Heart left ventricle (tissue), 16 donors: ENCODE data around the gene GNAI2. TPM values are rescaled to one million over a fixed set of nuclear protein-coding genes. Genes with fewer than 3 reads are reported as not detected.
A peak's percentile ranks its signal among the peaks of the same experiment; 100 is the strongest.
"Not testable (repeated sequence)": the region's sequence is repeated elsewhere in the genome, so short reads cannot be mapped to it uniquely, and the experiment has no call there.

Source experiments
- ATAC-seq, 4 donors: fragments of 200-7000 bp; cut with Tn5 transposase; one replicate each; pipeline ENCODE4 v1.9.1; 2020 to 2022; ENCODE audit warnings: moderate library complexity in 4 of 4, mild to moderate bottlenecking in 3 of 4, moderate number of reproducible peaks in 1 of 4
- DNase-seq, 5 donors: peaks; one replicate each; pipeline ENCODE4 v3.0.0-alpha.2; 2020
- H3K27ac ChIP-seq, 12 donors: fragments of 200-600 bp; sonication (generic) in 4 of 12; one replicate each; pipeline versions ENCODE4 v1.5.0 to v1.8.0; 2016 to 2022; ENCODE audit warnings: mild to moderate bottlenecking in 2 of 12
- H3K27me3 ChIP-seq, 9 donors: fragments of 200-600 bp; sonication (generic) in 2 of 9; one replicate each; pipeline versions ENCODE4 v1.5.1 to v1.8.0; 2016 to 2022; ENCODE audit warnings: mild to moderate bottlenecking in 3 of 9
- H3K36me3 ChIP-seq, 9 donors: fragments of 200-600 bp; sonication (generic) in 2 of 9; one replicate each; pipeline versions ENCODE4 v1.5.0 to v1.8.0; 2018 to 2022; ENCODE audit warnings: mild to moderate bottlenecking in 2 of 9
- H3K4me1 ChIP-seq, 12 donors: fragments of 200-600 bp; sonication (generic) in 4 of 12; one replicate each; pipeline versions ENCODE4 v1.5.0 to v1.8.0; 2016 to 2022; ENCODE audit warnings: mild to moderate bottlenecking in 3 of 12
- H3K4me3 ChIP-seq, 12 donors: fragments of 200-600 bp; sonication (generic) in 4 of 12; one replicate each; pipeline versions ENCODE4 v1.5.0 to v1.8.0; 2017 to 2022; ENCODE audit warnings: mild to moderate bottlenecking in 9 of 12, moderate library complexity in 4 of 12
- H3K9me3 ChIP-seq, 12 donors: fragments of 200-600 bp; sonication (generic) in 4 of 12; one replicate each; pipeline versions ENCODE4 v1.5.0 to v1.8.0; 2016 to 2022; ENCODE audit warnings: mild to moderate bottlenecking in 1 of 12
- POLR2A ChIP-seq, 2 donors: fragments of 450-650 bp; IDR thresholded peaks; one replicate each; pipeline ENCODE4 v1.6.1; 2017; ENCODE audit warnings: antibody characterized with exemption in 2 of 2, mild to moderate bottlenecking in 2 of 2, moderate library complexity in 2 of 2
- WGBS, 4 donors: extraction: QIAGEN DNeasy Blood & Tissue Kit in 2 of 4; methylation state at CpG; one replicate each; pipeline versions ENCODE4 v1.1.5 to v1.1.7; 2013 to 2018; 5-methylcytosine and 5-hydroxymethylcytosine counted together
- intact Hi-C, 10 donors: fragments of 100-400 bp; cut with DNase I; formaldehyde crosslinking; loops; one replicate each; pipeline versions ENCODE4 v1.11.1 to v1.14.2; 2022
- polyA plus RNA-seq, 2 donors: library from polyadenylated mRNA; stranded (reverse); fragments of 200-250 nt; gene quantifications; one replicate each; pipeline ENCODE4 v1.2.3, GENCODE V29; 2013
- total RNA-seq, 9 donors: library from RNA; depleted of rRNA in 2 of 9; stranded (reverse); fragments of >200 nt in 2 of 9; fragmentation: NEBNext Ultra II Directional in 3 of 9; extraction: Animal tissue kit (Norgen Biotek cat#: 25700) in 3 of 9; gene quantifications; one replicate each; pipeline versions ENCODE4 v1.1.0 to v1.2.4, GENCODE V29; 2016 to 2023
- TF ChIP-seq, protein P1 (sequence below), 12 donors: fragments of 200-600 bp; sonication (generic) in 4 of 12; IDR thresholded peaks; one replicate each; pipeline versions ENCODE4 v1.5.0 to v1.8.0; 2018 to 2022; ENCODE audit warnings: antibody characterized with exemption in 12 of 12, mild to moderate bottlenecking in 5 of 12
- donor health status: ischemic (EF 13 %, LVEDD 7.1; RV severe dilation, severe dysfunction).
- donor health status: healthy with polysubstance abuse.
- donor health status: DM: no; HTN: yes; CAD: no.
- donor health status: DM: no; HTN: no; CAD: no.
- donor health status: ischemic (EF 25% LVEDD 6.9; RV normal size, moderate dysfunction).
- donor health status: ischemic (EF 25% LVEDD 5.7; RV mildly dilated, moderate dysfunction).
- donor health status: healthy.
- donor health status: DM: yes; HTN: yes; CAD: no.
- donor health status: ischemic (EF 35%, LVEDD 5.7; RV mildly dilated, moderate dysfunction).
- donor health status: nonischemic (EF 11% LVEDD 7.7; RV severe dilation, severe dysfunction).
- donor health status: DM: yes; HTN: yes; CAD: no.
- donor health status: PGD.
- donor health status: ischemic (EF 29% LVEDD 5.4; RV normal size, mild dysfunction).
- donor health status: nonischemic (EF 23%, LVEDD 6.1; RV moderate dilation, normal function).

The GNAI2 gene
- total and polyA plus RNA-seq, 11 donors, result 93.2 to 365 (median 140) TPM

DNA sequence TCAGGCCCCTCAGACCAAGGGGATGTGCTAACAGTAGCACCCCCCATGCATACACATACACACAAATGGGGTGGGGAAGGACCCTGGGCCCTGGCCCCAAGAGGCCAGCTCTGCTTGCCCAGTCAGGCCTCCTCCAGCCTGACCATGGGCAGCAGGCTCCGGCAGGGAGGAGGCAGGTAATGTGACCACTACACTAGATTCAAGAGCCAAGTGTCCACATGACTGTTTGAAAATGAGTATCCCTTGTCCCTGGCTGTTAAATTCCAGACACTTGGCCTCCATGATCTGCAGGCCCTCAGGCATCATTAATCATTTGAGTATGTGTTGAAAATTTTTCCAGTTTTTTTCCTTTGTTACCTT is 13.9 kb upstream of the GNAI2 start:
- ATAC-seq (no peak), DNase-seq (no peak)
- Histone ChIP-seq H3K27me3 (no peaks in the 10 kb centered on the region), H3K36me3 (no peaks in the 10 kb centered on the region), H3K4me3 (no peak overlapping the region), H3K27ac (no peak overlapping the region), H3K9me3 (no peaks in the 10 kb centered on the region), H3K4me1 (peaks cover 3 to 16% (median 12%) of the 10 kb centered on the region in 12 donors)
- WGBS, 4 donors, result 40 to 67% (median 59%) methylated on average over 1 of the region's 1 CpG
- intact Hi-C loops, result no loop called here
- TF ChIP-seq POLR2A (IDR thresholded peaks at IDR 0.05), result no peak
- TF ChIP-seq, protein P1, sequence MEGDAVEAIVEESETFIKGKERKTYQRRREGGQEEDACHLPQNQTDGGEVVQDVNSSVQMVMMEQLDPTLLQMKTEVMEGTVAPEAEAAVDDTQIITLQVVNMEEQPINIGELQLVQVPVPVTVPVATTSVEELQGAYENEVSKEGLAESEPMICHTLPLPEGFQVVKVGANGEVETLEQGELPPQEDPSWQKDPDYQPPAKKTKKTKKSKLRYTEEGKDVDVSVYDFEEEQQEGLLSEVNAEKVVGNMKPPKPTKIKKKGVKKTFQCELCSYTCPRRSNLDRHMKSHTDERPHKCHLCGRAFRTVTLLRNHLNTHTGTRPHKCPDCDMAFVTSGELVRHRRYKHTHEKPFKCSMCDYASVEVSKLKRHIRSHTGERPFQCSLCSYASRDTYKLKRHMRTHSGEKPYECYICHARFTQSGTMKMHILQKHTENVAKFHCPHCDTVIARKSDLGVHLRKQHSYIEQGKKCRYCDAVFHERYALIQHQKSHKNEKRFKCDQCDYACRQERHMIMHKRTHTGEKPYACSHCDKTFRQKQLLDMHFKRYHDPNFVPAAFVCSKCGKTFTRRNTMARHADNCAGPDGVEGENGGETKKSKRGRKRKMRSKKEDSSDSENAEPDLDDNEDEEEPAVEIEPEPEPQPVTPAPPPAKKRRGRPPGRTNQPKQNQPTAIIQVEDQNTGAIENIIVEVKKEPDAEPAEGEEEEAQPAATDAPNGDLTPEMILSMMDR (IDR thresholded peaks at IDR 0.05), result no peak

DNA sequence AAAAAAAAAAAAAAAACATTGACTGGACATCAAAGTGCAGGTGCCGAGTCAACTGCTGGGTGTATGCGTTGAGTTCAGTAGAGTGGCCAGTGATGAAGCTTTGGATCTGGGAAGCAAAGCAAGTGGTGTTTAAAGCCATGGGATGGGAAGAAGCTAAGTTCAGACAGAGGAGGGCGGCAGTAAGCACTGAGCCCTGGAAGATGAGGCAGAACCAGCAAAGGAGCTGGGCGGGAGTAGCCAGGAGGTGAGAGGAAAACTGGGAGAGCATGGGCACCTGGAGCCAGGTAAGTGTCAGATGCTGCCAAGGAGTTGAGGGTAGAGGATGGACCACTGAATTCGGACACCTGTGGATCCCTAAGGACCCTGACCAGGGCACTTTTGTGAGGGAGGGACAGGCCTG is 11.4 kb upstream of the GNAI2 start:
- 66 to 69% (median 67%) methylated on average over 5 of the region's 5 CpGs for WGBS, 4 donors
- peaks cover 4 to 32% (median 17%) of the 10 kb centered on the region in 12 donors for H3K4me1 ChIP-seq
- intact Hi-C loops, result loop anchor here in 2 of 10 donors (1.0 to 5.0 kb wide), 2 partner anchors 31 to 48 kb away; no protein-coding TSS in a partner anchor
- no peaks in the 10 kb centered on the region for H3K9me3 ChIP-seq
- H3K27me3 ChIP-seq, result no peaks in the 10 kb centered on the region
- DNase-seq, result no peak
- no peak for TF ChIP-seq POLR2A (IDR thresholded peaks at IDR 0.05)
- TF ChIP-seq, protein P1 (IDR thresholded peaks at IDR 0.05), result no peak
- no peaks in the 10 kb centered on the region for H3K36me3 ChIP-seq
- no peak overlapping the region for H3K27ac ChIP-seq
- H3K4me3 ChIP-seq, result no peak overlapping the region
- no peak for ATAC-seq

DNA sequence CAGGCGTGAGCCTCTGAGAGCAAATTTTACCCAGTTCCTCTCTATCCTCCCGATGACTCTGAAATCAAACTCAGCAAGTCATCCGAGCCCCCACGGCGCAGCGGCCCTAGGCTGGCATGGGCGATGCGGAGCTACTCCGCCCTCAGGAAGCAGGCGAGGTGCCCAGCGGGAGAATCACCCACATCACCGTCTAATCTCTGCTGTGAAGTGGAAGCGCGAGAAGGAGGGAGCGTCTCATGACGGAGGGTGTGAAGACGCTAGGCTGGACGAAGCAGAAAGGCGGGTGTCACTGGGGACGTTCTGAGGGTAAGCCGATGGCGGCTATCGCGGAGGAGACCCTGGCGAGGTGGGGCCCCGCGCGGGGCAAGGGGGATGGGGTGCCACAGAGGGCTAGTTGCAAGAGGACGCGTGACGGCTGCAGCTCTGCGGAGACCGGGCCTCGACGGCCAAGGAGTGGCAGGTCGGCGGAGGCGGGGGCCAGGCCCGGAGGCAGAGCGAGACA is 9.1 kb upstream of the GNAI2 start:
- ATAC-seq (peak; percentile 15 to 36 (median 20)), DNase-seq (peak in 1 of 5 donors; percentile 59)
- peaks cover 4 to 54% (median 17%) of the 10 kb centered on the region in 12 donors for H3K4me1 ChIP-seq
- H3K4me3 ChIP-seq, result peak overlapping the region; percentile 49 to 91 (median 69)
- WGBS, 4 donors, result 1 to 2% (median 1%) methylated on average over 26 to 40 of the region's 40 CpGs
- H3K36me3 ChIP-seq, result no peaks in the 10 kb centered on the region
- H3K27ac ChIP-seq, result peak overlapping the region in 11 of 12 donors; percentile 46 to 87 (median 76)
- no peaks in the 10 kb centered on the region for H3K27me3 ChIP-seq
- no peaks in the 10 kb centered on the region for H3K9me3 ChIP-seq
- intact Hi-C loops, result loop anchor here (1.0 to 5.0 kb wide), 9 partner anchors 19 to 98 kb away; no protein-coding TSS in a partner anchor
- TF ChIP-seq, protein P1 (IDR thresholded peaks at IDR 0.05), result no peak
- TF ChIP-seq POLR2A (IDR thresholded peaks at IDR 0.05), result no peak

DNA sequence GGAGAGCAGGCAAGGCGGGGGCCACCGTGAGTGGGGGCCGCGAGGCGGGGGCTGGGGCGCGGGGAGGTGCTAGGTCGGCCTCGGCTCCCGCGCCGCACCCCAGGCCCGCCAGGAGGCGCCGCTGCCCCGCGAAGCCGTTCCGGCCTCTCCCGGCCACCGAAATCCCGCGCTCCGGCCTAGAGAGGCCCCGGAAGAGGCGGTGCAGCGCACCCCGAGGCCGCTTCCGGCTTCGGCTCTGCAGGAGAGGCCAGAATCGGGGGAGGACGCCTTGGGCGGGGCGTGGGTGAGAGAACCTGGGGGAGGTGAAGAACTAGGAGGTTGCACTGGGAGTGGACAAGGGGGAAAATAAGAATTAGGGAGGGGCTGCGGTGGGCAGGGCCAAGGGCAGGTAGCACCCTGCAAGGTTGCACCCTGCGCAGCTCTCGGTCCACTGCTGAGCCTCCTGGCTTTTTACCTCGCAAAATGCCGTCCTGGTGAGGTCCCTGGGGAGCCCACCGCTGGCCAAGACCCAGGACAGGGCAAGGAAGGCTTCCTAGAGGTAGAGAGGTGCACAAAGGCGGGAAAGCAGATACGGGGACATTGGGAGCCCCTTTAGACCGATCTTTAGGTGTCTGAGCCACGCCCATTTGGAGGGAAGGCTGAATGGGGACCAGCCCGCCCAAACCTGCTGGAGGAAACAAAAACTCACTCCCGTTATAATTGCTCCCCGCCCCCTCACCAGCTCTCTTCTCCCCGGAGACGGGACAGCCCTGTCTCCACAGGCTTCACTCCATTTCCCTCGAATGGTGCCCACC is 8.4 kb upstream of the GNAI2 start:
- H3K4me1 ChIP-seq, result peaks cover 4 to 54% (median 17%) of the 10 kb centered on the region in 12 donors
- 1 to 2% (median 2%) methylated on average over 29 to 51 of the region's 51 CpGs for WGBS, 4 donors
- H3K27ac ChIP-seq, result peak overlapping the region in 11 of 12 donors; percentile 65 to 87 (median 76)
- no peaks in the 10 kb centered on the region for H3K9me3 ChIP-seq
- TF ChIP-seq, protein P1 (IDR thresholded peaks at IDR 0.05), result peak; percentile 72 to 98 (median 94)
- TF ChIP-seq POLR2A (IDR thresholded peaks at IDR 0.05), result peak in 1 of 2 donors; percentile 45
- ATAC-seq (peak; percentile 87 to 94 (median 92)), DNase-seq (peak; percentile 91 to 97 (median 93))
- H3K36me3 ChIP-seq, result no peaks in the 10 kb centered on the region
- H3K4me3 ChIP-seq, result peak overlapping the region; percentile 49 to 91 (median 69)
- intact Hi-C loops, result loop anchor here (1.0 to 5.0 kb wide), 8 partner anchors 19 to 97 kb away; no protein-coding TSS in a partner anchor
- H3K27me3 ChIP-seq, result no peaks in the 10 kb centered on the region

DNA sequence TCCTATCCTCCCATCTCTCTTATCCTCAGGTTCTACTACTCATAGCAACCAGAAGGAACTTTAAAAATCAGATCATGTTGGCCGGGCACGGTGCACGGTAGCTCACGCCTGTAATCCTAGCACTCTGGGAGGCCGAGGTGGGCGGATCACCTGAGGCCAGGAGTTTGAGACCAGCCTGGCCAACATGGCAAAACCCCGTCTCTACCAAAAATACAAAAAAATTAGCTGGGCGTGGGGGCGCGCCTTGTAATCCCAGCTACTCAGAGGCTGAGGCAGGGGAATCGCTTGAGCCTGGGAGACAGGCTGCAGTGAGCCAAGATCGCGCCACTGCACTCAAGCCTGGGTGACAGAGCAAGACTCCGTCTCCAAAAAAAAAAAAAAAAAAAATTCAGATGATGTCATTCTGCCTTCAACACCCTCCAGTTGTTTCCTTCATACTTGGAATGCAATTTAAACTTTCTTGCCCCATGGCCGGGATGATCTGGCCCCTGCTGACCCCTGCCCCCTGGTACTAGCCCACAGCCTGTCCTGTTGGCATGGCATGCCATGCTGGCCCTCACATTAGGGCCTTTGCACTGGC is 7.7 kb upstream of the GNAI2 start:
- DNase-seq, result not testable (repeated sequence)

More for the DNA sequence above, 7.7 kb upstream of the GNAI2 start:
- H3K27me3 ChIP-seq, H3K36me3 ChIP-seq, H3K9me3 ChIP-seq, ATAC-seq: not testable (repeated sequence)
- Histone ChIP-seq H3K4me3 (peak overlapping the region in 10 of 12 donors; percentile 49 to 91 (median 73)), H3K4me1 (peaks cover 4 to 54% (median 17%) of the 10 kb centered on the region in 12 donors), H3K27ac (peak overlapping the region in 7 of 12 donors; percentile 65 to 87 (median 75))
- intact Hi-C loops, result loop anchor here in 2 of 10 donors (2.0 to 5.0 kb wide), 2 partner anchors 43 to 44 kb away; no protein-coding TSS in a partner anchor
- 48 to 60% (median 56%) methylated on average over 15 of the region's 15 CpGs for WGBS, 4 donors
